Activated CD4-positive, CD25-positive, alpha-beta regulatory T cell treated with anti-CD3 and anti-CD28 coated beads, Interleukin-2, amount 50 U/mL, for 72 hours (primary cell): ENCODE data around the gene CD300E.
"Not testable (repeated sequence)": the region's sequence is repeated elsewhere in the genome, so short reads cannot be mapped to it uniquely, and the experiment has no call there.

Source experiments
- DNase-seq: peaks from one replicate; pipeline ENCODE4 v3.0.0; 2021

CD300E gene

GRCh38 chr17:74597069-74597790 is 26.3 kb downstream of the CD300E start:
- no peak for DNase-seq

GRCh38 chr17:74595037-74595750 is 28.3 kb downstream of the CD300E start:
- no peak for DNase-seq

- DNase-seq: no peak
These were observed 31.2 kb downstream of the CD300E start, which contains the start of gene CD300LD for GRCh38 chr17:74592087-74592990. Gene CD300LD, minus strand, starts transcription at chr17:74592283. Its CDS starts 81 bp downstream, at chr17:74592202.

- DNase-seq: no peak
These were observed 32.0 kb downstream of the CD300E start for GRCh38 chr17:74591503-74591902.

GRCh38 chr17:74585711-74586110 is 37.8 kb downstream of the CD300E start:
- DNase-seq: no peak

GRCh38 chr17:74584292-74585060 is 39.1 kb downstream of the CD300E start:
- DNase-seq: no peak

GRCh38 chr17:74582633-74583032 is 40.9 kb downstream of the CD300E start:
- no peak for DNase-seq

GRCh38 chr17:74579900-74580299 is 43.6 kb downstream of the CD300E start:
- no peak for DNase-seq

GRCh38 chr17:74578979-74579378 is 44.6 kb downstream of the CD300E start:
- no peak for DNase-seq

- DNase-seq: no peak
These were observed 48.9 kb downstream of the CD300E start for GRCh38 chr17:74574489-74575142.

GRCh38 chr17:74573635-74574034 is 49.9 kb downstream of the CD300E start:
- DNase-seq: not testable (repeated sequence)

GRCh38 chr17:74573169-74573568 is 50.4 kb downstream of the CD300E start:
- DNase-seq: no peak

- no peak for DNase-seq
These were observed 51.8 kb downstream of the CD300E start for GRCh38 chr17:74571621-74572270.

GRCh38 chr17:74569020-74570003 is 54.2 kb downstream of the CD300E start:
- DNase-seq: no peak

GRCh38 chr17:74568106-74568873 is 55.2 kb downstream of the CD300E start:
- DNase-seq: no peak

- DNase-seq: no peak
These were observed 56.1 kb downstream of the CD300E start, which contains the start of gene CD300H for GRCh38 chr17:74567397-74567796. Gene CD300H, minus strand, starts transcription at chr17:74567509.

- no peak for DNase-seq
These were observed 57.3 kb downstream of the CD300E start for GRCh38 chr17:74566132-74566753.

- DNase-seq: no peak
These were observed 58.4 kb downstream of the CD300E start for GRCh38 chr17:74565126-74565525.

GRCh38 chr17:74563358-74563757 is 60.2 kb downstream of the CD300E start:
- DNase-seq: no peak
